Heart right ventricle (tissue), 16 donors: ENCODE results near the gene FGF14. TPM values are rescaled to one million over a fixed set of nuclear protein-coding genes. Genes with fewer than 3 reads are reported as not detected.

ENCODE experiments used
- ATAC-seq, 8 donors: fragments of 200-7000 bp; cut with Tn5 transposase; one replicate each; pipeline ENCODE4 v1.9.1; 2020; ENCODE audit warnings: mild to moderate bottlenecking in 8 of 8, moderate library complexity in 8 of 8, moderate number of reproducible peaks in 1 of 8
- DNase-seq, 2 donors: peaks; one replicate each; pipeline ENCODE4 v3.0.0-alpha.2; 2020
- H3K27ac ChIP-seq, 10 donors: fragments of 200-600 bp; sonication (generic) in 2 of 10; one replicate each; pipeline versions ENCODE4 v1.5.0 to v1.8.0; 2020 to 2022; ENCODE audit warnings: mild to moderate bottlenecking in 3 of 10
- H3K27me3 ChIP-seq, 7 donors: fragments of 200-600 bp; one replicate each; pipeline ENCODE4 v1.8.0; 2021 to 2022; ENCODE audit warnings: mild to moderate bottlenecking in 2 of 7
- H3K36me3 ChIP-seq, 9 donors: fragments of 200-600 bp; sonication (generic) in 1 of 9; one replicate each; pipeline versions ENCODE4 v1.5.0 to v1.8.0; 2020 to 2022; ENCODE audit warnings: mild to moderate bottlenecking in 2 of 9
- H3K4me1 ChIP-seq, 9 donors: fragments of 200-600 bp; sonication (generic) in 1 of 9; one replicate each; pipeline versions ENCODE4 v1.5.0 to v1.8.0; 2020 to 2022; ENCODE audit warnings: mild to moderate bottlenecking in 4 of 9
- H3K4me3 ChIP-seq, 10 donors: fragments of 200-600 bp; sonication (generic) in 2 of 10; one replicate each; pipeline versions ENCODE4 v1.5.0 to v1.8.0; 2020 to 2022; ENCODE audit warnings: mild to moderate bottlenecking in 7 of 10, moderate library complexity in 2 of 10
- H3K9me3 ChIP-seq, 11 donors: fragments of 200-600 bp in 10 of 11; sonication (generic) in 2 of 11; one replicate each; pipeline versions ENCODE4 v1.5.0 to v1.8.0; 2013 to 2022; ENCODE audit warnings: mild to moderate bottlenecking in 2 of 11, control low read depth in 1 of 11, moderate library complexity in 1 of 11
- CTCF ChIP-seq, 9 donors: fragments of 200-600 bp; sonication (generic) in 2 of 9; IDR thresholded peaks; one replicate each; pipeline versions ENCODE4 v1.5.0 to v1.8.0; 2021 to 2022; ENCODE audit warnings: antibody characterized with exemption in 9 of 9, mild to moderate bottlenecking in 5 of 9, moderate library complexity in 1 of 9
- WGBS, 2 donors: extraction: QIAGEN DNeasy Blood & Tissue Kit; methylation state at CpG; one replicate each; pipeline ENCODE4 v1.1.7; 2013; ENCODE audit warnings: inconsistent platforms in 1 of 2; 5-methylcytosine and 5-hydroxymethylcytosine counted together
- intact Hi-C, 10 donors: fragments of 100-400 bp; cut with DNase I; formaldehyde crosslinking; loops; one replicate each; pipeline versions ENCODE4 v1.11.1 to v1.14.2; 2022
- polyA plus RNA-seq, 2 donors: library from polyadenylated mRNA; stranded (reverse); fragments of 200-250 nt; gene quantifications; one replicate each; pipeline ENCODE4 v1.2.3, GENCODE V29; 2013
- total RNA-seq, 10 donors: library from RNA; stranded (reverse); fragmentation: NEBNext Ultra II Directional in 3 of 10; extraction: Animal tissue kit (Norgen Biotek cat#: 25700) in 3 of 10; gene quantifications; one replicate each; pipeline versions ENCODE4 v1.2.1 to v1.2.4, GENCODE V29; 2021 to 2023
- donor health status: Arrhythmogenic right ventricular cardiomyopathy.
- donor health status: ischemic (EF 13 %, LVEDD 7.1; RV severe dilation, severe dysfunction).
- donor health status: healthy with polysubstance abuse.
- donor health status: DM: no; HTN: yes; CAD: no.
- donor health status: DM: no; HTN: no; CAD: no.
- donor health status: ischemic (EF 25% LVEDD 6.9; RV normal size, moderate dysfunction).
- donor health status: ischemic (EF 25% LVEDD 5.7; RV mildly dilated, moderate dysfunction).
- donor health status: healthy.
- donor health status: DM: yes; HTN: yes; CAD: no.
- donor health status: Ischemic cardiomyopathy.
- donor health status: ischemic (EF 35%, LVEDD 5.7; RV mildly dilated, moderate dysfunction).
- donor health status: nonischemic (EF 11% LVEDD 7.7; RV severe dilation, severe dysfunction).
- donor health status: DM: yes; HTN: yes; CAD: no.
- donor health status: PGD.
- donor health status: ischemic (EF 29% LVEDD 5.4; RV normal size, mild dysfunction).
- donor health status: nonischemic (EF 23%, LVEDD 6.1; RV moderate dilation, normal function).

The FGF14 gene
- total and polyA plus RNA-seq, 12 donors: 0.20 to 7.8 (median 5.3) TPM

DNA sequence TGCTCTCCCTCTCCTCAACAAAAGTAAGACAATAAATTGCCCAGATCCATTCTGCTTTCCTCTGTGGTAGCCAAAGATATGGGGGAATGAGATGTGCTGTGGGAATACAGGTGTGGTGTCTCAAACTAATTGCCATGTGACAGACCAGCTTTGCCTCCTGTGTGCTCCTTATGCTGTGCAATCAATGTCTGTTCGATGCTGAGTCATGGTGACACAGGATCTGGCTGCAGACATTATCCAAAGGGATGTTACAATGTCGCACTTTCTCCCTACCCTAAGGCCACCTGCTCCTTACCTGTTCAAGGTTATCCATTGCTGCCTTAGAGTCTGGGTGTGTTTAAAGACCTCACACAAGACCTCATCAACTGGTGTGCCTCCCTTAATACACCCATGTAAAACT is 32.5 kb downstream of the FGF14 start:
- ATAC-seq (no peak), DNase-seq (no peak)
- TF ChIP-seq CTCF (IDR thresholded peaks at IDR 0.05): no peak
- Histone ChIP-seq H3K9me3 (no peaks in the 10 kb centered on the region), H3K27ac (no peak overlapping the region), H3K27me3 (no peaks in the 10 kb centered on the region), H3K36me3 (no peaks in the 10 kb centered on the region), H3K4me3 (no peak overlapping the region), H3K4me1 (no peaks in the 10 kb centered on the region)
- intact Hi-C loops: no loop called here
- WGBS, 2 donors: 66 to 78% methylated on average over 2 of the region's 2 CpGs

- intact Hi-C loops: no loop called here
Observed at GRCh38 chr13:102367836-102368235, 34.0 kb downstream of the FGF14 start.

DNA sequence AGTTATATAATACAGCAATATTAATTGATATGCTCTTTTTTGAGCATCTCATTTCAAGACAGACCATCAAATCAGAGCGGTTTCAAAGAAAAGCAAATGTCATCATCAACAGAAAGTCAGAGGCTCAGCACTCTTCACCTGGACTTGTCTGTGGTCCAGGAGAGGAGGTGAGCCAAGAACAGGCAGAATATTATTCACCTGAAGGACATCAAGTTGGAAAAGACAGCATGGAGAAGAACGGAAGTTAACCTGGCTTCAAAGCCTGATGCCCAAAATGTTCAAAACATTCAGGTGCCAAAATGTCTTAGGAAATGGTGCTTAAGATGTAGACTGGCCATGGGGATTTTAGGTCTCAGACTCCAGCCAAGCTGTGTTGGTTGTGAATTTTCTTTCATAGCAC is 40.7 kb downstream of the FGF14 start:
- Histone ChIP-seq H3K4me1 (no peaks in the 10 kb centered on the region), H3K27ac (no peak overlapping the region), H3K4me3 (no peak overlapping the region), H3K9me3 (no peaks in the 10 kb centered on the region), H3K27me3 (no peaks in the 10 kb centered on the region), H3K36me3 (no peaks in the 10 kb centered on the region)
- ATAC-seq (no peak), DNase-seq (no peak)
- intact Hi-C loops: no loop called here
- no peak for TF ChIP-seq CTCF (IDR thresholded peaks at IDR 0.05)
- 91% methylated on average over 2 of the region's 2 CpGs for WGBS, 2 donors

More at GRCh38 chr13:102367836-102368235, 34.0 kb downstream of the FGF14 start:
- H3K4me1 ChIP-seq: no peaks in the 10 kb centered on the region
- no peaks in the 10 kb centered on the region for H3K9me3 ChIP-seq
- TF ChIP-seq CTCF (IDR thresholded peaks at IDR 0.05): no peak
- H3K27ac ChIP-seq: no peak overlapping the region
- H3K36me3 ChIP-seq: no peaks in the 10 kb centered on the region
- WGBS, 2 donors: 85 to 86% methylated on average over 14 of the region's 14 CpGs
- no peak for ATAC-seq
- no peaks in the 10 kb centered on the region for H3K27me3 ChIP-seq
- H3K4me3 ChIP-seq: no peak overlapping the region
- DNase-seq: no peak

DNA sequence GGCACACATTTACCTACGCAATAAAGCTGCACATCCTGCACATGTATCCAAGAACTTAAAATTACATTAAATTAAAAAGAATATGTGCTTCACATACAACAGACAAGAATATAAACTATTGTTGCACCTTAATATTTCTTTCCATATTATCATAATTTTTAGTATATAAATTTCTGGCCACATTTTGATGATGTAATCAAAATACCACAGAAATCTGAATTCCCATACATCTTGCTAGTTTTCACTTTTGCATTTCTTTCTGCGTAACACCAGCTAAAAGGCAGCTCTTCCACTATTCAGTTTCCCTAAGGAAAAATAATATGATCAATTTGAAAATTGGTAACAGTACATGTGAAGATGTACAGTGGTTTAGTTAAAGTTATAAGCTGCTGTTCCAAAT is 42.6 kb downstream of the FGF14 start:
- Histone ChIP-seq H3K27ac (no peak overlapping the region), H3K4me1 (no peaks in the 10 kb centered on the region), H3K9me3 (no peaks in the 10 kb centered on the region), H3K27me3 (no peaks in the 10 kb centered on the region), H3K4me3 (no peak overlapping the region), H3K36me3 (no peaks in the 10 kb centered on the region)
- intact Hi-C loops: no loop called here
- no peak for DNase-seq
- WGBS, 2 donors: 95 to 96% methylated on average over 2 of the region's 2 CpGs
- ATAC-seq: no peak
- TF ChIP-seq CTCF (IDR thresholded peaks at IDR 0.05): no peak

- DNase-seq (no peak), ATAC-seq (no peak)
- Histone ChIP-seq H3K27me3 (no peaks in the 10 kb centered on the region), H3K27ac (no peak overlapping the region), H3K4me1 (no peaks in the 10 kb centered on the region), H3K36me3 (no peaks in the 10 kb centered on the region), H3K9me3 (no peaks in the 10 kb centered on the region), H3K4me3 (no peak overlapping the region)
- 69 to 80% methylated on average over 3 of the region's 3 CpGs for WGBS, 2 donors
- intact Hi-C loops: no loop called here
- TF ChIP-seq CTCF (IDR thresholded peaks at IDR 0.05): no peak
Observed at GRCh38 chr13:102355251-102355650, 46.6 kb downstream of the FGF14 start.
